Smooth muscle cell of the brain vasculature (primary cell): ENCODE results near the gene NT5C3A.

Experiments
- DNase-seq: peaks from one replicate; pipeline ENCODE4 v3.0.0-alpha.2; 2012; ENCODE audit warnings: low read depth, low spot score

Gene NT5C3A

GRCh38 chr7:33075818-33076518 is 13.4 kb upstream of the NT5C3A start:
- no peak for DNase-seq

GRCh38 chr7:33073243-33073642 is 10.7 kb upstream of the NT5C3A start:
- DNase-seq = no peak

- DNase-seq = no peak
Measured at GRCh38 chr7:33072471-33072870, 9.9 kb upstream of the NT5C3A start.

GRCh38 chr7:33070831-33071230 is 8.3 kb upstream of the NT5C3A start:
- no peak for DNase-seq

- DNase-seq = no peak
Measured at GRCh38 chr7:33070277-33070676, 7.7 kb upstream of the NT5C3A start.

GRCh38 chr7:33067921-33068320 is 5.3 kb upstream of the NT5C3A start:
- DNase-seq = no peak

GRCh38 chr7:33066771-33067170 is 4.2 kb upstream of the NT5C3A start:
- DNase-seq = no peak

GRCh38 chr7:33065981-33066380 is 3.4 kb upstream of the NT5C3A start:
- DNase-seq = no peak

GRCh38 chr7:33062782-33063443 is 337 bp upstream of the NT5C3A start:
- DNase-seq = peak; percentile 91

GRCh38 chr7:33061282-33061937 is 1.2 kb downstream of the NT5C3A start:
- no peak for DNase-seq

GRCh38 chr7:33059635-33060034 is 2.9 kb downstream of the NT5C3A start:
- no peak for DNase-seq

- DNase-seq = no peak
Measured at GRCh38 chr7:33055158-33055557, 7.4 kb downstream of the NT5C3A start.

- no peak for DNase-seq
Measured at GRCh38 chr7:33054261-33054964, 8.2 kb downstream of the NT5C3A start.

- DNase-seq = no peak
Measured at GRCh38 chr7:33053721-33054120, 8.9 kb downstream of the NT5C3A start.

- DNase-seq = no peak
Measured at GRCh38 chr7:33050535-33051318, 11.8 kb downstream of the NT5C3A start.

- DNase-seq = no peak
Measured at GRCh38 chr7:33048704-33049103, 13.9 kb downstream of the NT5C3A start.

- no peak for DNase-seq
Measured at GRCh38 chr7:33048257-33048656, 14.3 kb downstream of the NT5C3A start.

- DNase-seq = no peak
Measured at GRCh38 chr7:33044986-33045385, 17.6 kb downstream of the NT5C3A start.

- no peak for DNase-seq
Measured at GRCh38 chr7:33044401-33044718, 18.2 kb downstream of the NT5C3A start.

GRCh38 chr7:33043501-33044400 is 18.8 kb downstream of the NT5C3A start:
- no peak for DNase-seq
